NT2/D1 (cell line): ENCODE measurements around the gene EVPLL.

Experiments used
- YY1 ChIP-seq: IDR thresholded peaks from 2 replicates; pipeline ENCODE4 v1.6.1; 2011; ENCODE audit not compliant: insufficient read length, insufficient read depth
- ZNF274 ChIP-seq: IDR thresholded peaks from 2 replicates; pipeline ENCODE4 v1.6.1; 2011; ENCODE audit warnings: mild to moderate bottlenecking, low read depth, low read length

GRCh38 chr17:18364166-18364565, 13.4 kb upstream of the EVPLL start:
- no peak for TF ChIP-seq ZNF274
- no peak for TF ChIP-seq YY1
